ENCODE data around the gene ICA1.

The ICA1 gene

DNA sequence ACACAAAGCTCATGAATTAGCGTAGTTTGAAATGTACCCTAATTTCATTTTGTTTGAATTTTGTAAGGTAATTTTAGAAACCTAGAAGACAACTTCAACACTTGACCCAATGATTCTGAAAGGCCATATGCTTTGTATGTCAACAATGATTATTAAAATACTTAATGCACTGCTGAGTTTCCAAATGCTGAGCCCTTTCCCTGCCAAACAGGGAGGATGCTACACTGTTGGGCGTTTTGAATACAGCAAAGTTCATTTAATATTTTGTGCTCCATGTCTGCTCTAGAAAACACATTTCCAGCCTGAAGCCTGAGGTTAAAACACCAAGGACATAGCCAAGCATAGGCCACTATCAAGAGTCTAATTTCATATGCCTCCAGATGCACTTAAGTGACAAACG is 99.8 kb downstream of the ICA1 start:
- ChIA-PET POLR2A (no interaction called here), CTCF (no interaction called here)
- H3K4me3 ChIP-seq (ENCODE audit: low read depth, low read length): no peak overlapping the region
- TF ChIP-seq, protein P1, sequence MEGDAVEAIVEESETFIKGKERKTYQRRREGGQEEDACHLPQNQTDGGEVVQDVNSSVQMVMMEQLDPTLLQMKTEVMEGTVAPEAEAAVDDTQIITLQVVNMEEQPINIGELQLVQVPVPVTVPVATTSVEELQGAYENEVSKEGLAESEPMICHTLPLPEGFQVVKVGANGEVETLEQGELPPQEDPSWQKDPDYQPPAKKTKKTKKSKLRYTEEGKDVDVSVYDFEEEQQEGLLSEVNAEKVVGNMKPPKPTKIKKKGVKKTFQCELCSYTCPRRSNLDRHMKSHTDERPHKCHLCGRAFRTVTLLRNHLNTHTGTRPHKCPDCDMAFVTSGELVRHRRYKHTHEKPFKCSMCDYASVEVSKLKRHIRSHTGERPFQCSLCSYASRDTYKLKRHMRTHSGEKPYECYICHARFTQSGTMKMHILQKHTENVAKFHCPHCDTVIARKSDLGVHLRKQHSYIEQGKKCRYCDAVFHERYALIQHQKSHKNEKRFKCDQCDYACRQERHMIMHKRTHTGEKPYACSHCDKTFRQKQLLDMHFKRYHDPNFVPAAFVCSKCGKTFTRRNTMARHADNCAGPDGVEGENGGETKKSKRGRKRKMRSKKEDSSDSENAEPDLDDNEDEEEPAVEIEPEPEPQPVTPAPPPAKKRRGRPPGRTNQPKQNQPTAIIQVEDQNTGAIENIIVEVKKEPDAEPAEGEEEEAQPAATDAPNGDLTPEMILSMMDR (IDR thresholded peaks at IDR 0.05; ENCODE audit: insufficient read depth, low read length, missing control alignments): no peak
- DNase-seq (ENCODE audit: low read depth, low spot score): no peak

DNA sequence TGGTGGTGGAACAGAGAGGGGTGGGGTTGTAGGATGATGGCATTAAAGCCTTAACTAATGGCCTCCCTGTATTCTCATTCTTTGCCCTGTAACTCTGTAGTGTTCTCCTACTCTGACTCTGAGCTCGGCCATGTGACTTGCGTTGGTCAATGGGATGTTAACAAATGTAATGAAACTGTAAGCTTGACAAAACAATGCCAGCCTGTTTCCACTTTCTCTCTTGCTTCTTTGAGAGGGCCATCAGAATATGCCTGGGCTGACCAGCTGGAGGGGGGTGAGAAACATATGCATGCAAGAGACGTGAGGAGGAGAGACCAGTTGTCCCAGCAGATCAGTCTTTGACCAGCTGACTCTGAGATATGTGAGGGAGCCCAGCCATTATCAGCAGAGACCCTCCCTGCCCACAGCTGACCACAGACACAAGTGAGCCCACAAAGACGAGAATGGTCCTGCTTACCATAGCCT is 100.6 kb downstream of the ICA1 start:
- TF ChIP-seq, protein P1 (IDR thresholded peaks at IDR 0.05; ENCODE audit: insufficient read depth, low read length, missing control alignments): no peak
- POLR2A ChIA-PET: no interaction called here
- no peak for DNase-seq (ENCODE audit: low read depth, low spot score)
- H3K4me3 ChIP-seq (ENCODE audit: low read depth, low read length): no peak overlapping the region
- CTCF ChIA-PET: no interaction called here

DNA sequence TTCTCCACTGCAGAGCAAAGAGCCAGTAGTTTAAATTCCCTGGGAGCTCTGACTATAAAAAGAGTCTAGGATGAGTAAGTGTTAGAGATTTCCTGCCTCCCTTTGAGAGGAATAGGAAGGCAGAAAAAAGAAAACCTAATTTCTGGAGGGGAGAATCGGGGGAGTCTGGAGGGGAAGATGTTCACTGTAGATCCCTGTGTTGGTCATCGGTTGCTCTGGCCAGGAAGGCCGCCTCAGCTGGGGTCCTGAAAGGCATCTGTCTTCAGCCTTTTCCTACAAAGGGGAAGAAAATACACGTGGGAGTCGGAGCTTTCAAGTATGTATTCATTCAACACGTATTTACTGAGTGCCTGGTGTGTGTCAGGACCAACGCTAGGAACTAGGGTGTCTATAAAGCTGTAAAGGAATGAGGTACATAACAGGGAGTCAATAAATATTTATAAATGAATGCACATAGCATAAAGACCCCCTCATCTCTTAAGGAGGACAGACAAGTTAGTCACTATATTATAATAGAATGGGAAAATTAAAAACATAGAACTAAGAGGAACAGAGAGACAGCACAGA is 101.1 kb downstream of the ICA1 start:
- TF ChIP-seq, protein P1 (IDR thresholded peaks at IDR 0.05; ENCODE audit: insufficient read depth, low read length, missing control alignments): no peak
- no peak overlapping the region for H3K4me3 ChIP-seq (ENCODE audit: low read depth, low read length)
- ChIA-PET POLR2A (no interaction called here), CTCF (no interaction called here)
- DNase-seq (ENCODE audit: low read depth, low spot score): no peak

DNA sequence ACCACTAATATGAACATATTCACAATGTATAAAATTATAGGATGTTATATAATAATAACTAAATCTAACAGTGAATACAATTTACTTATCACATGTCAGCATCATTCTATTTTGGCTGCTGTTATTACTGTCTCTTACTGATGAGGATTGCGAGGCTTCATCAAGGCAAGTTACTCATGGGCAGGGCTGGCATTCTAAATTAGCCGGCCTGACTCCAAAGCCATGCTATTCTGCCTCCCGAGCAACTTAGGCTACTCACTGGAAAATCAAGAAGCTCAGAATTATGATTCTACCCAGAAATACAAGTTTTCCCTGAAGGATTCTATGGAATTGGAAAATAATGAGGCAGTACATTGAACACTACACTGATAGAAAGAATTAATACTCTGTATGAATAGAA is 101.7 kb downstream of the ICA1 start:
- CTCF ChIA-PET: no interaction called here
- POLR2A ChIA-PET: no interaction called here
- no peak for DNase-seq (ENCODE audit: low read depth, low spot score)
- TF ChIP-seq, protein P1 (IDR thresholded peaks at IDR 0.05; ENCODE audit: insufficient read depth, low read length, missing control alignments): no peak
- H3K4me3 ChIP-seq (ENCODE audit: low read depth, low read length): no peak overlapping the region

DNA sequence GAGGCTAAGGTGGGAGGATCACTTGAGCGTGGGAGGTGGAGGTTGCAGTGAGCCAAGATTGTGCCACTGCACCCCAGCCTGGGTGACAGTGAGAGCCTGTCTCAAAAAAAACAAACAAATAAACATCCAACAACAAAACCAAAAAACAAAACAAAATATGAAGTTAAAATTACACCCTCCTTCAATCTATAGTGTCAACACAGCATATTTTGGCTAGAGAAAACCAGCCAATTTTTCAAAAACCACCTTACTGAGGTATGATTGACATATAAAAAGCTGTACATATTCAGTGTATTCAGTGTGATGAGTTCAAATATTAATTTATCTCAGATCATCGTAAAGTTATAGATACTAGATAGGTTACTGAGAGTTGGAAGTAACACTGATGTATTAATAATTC is 102.4 kb downstream of the ICA1 start:
- TF ChIP-seq, protein P1 (IDR thresholded peaks at IDR 0.05; ENCODE audit: insufficient read depth, low read length, missing control alignments): no peak
- no peak for DNase-seq (ENCODE audit: low read depth, low spot score)
- ChIA-PET CTCF (no interaction called here), POLR2A (no interaction called here)
- no peak overlapping the region for H3K4me3 ChIP-seq (ENCODE audit: low read depth, low read length)

DNA sequence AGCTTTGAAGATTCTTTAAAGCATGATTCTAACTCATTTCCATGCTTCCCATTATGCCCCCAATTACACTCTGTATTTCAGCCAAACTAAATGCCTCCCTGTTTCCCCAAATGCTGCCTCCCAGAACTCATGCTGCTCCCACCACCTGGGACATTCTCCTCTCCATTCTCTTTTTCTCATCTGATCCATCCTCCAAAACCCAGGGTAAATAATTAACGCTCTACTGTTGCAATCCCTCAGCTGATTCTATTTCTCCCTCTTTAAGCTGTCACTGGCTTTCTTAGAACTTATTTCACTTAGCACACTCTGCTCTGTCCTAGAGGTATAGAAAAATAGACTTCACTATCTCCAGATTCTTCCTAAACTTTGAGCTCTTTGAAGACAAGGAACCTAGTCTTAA is 104.7 kb downstream of the ICA1 start:
- CTCF ChIA-PET: no interaction called here
- TF ChIP-seq, protein P1 (IDR thresholded peaks at IDR 0.05; ENCODE audit: insufficient read depth, low read length, missing control alignments): no peak
- DNase-seq (ENCODE audit: low read depth, low spot score): no peak
- POLR2A ChIA-PET: no interaction called here
- no peak overlapping the region for H3K4me3 ChIP-seq (ENCODE audit: low read depth, low read length)
